Panc1 (cell line): Measurements from ENCODE around the gene OR6B2.

Experiments
- CTCF ChIP-seq: fragments of 450-650 bp; IDR thresholded peaks from 2 replicates; pipeline ENCODE4 v1.5.1; 2017; ENCODE audit warnings: mild to moderate bottlenecking
- POLR2AphosphoS5 ChIP-seq: IDR thresholded peaks from 2 replicates; pipeline ENCODE4 v1.6.1; 2012; ENCODE audit warnings: mild to moderate bottlenecking, low read depth, low read length, moderate library complexity
- REST ChIP-seq, 2 experiments: IDR thresholded peaks; 2 replicates each; pipeline ENCODE4 v1.6.1; 2011 to 2012; ENCODE audit warnings: low read depth in 2 of 2, control low read depth in 1 of 2, low read length in 1 of 2, mild to moderate bottlenecking in 1 of 2, moderate library complexity in 1 of 2; ENCODE audit not compliant: insufficient read depth in 1 of 2

- TF ChIP-seq CTCF (no peak), POLR2AphosphoS5 (no peak), REST (IDR thresholded peaks at IDR 0.05; ENCODE audit: insufficient read depth in 1 of 2, low read depth in 2 of 2, low read length in 1 of 2) (no peak)
Measured at GRCh38 chr2:240052524-240052923, 22.3 kb upstream of the OR6B2 start.
